Colonic mucosa (tissue), 4 donors: ENCODE measurements around the gene KAT6B. TPM values are rescaled to one million over a fixed set of nuclear protein-coding genes. Genes with fewer than 3 reads are reported as not detected.

Experiments
- DNase-seq: peaks from one replicate; pipeline ENCODE4 v3.0.0-alpha.2; 2020
- H3K27ac ChIP-seq: fragments of 200-600 bp; one replicate; pipeline ENCODE4 v1.8.0; 2021
- H3K27me3 ChIP-seq: fragments of 200-600 bp; one replicate; pipeline ENCODE4 v1.8.0; 2021
- H3K36me3 ChIP-seq: fragments of 200-600 bp; one replicate; pipeline ENCODE4 v1.8.0; 2021
- H3K4me1 ChIP-seq: fragments of 200-600 bp; one replicate; pipeline ENCODE4 v1.8.0; 2021; ENCODE audit warnings: mild to moderate bottlenecking
- H3K4me3 ChIP-seq: fragments of 200-600 bp; one replicate; pipeline ENCODE4 v1.8.0; 2021
- H3K9ac ChIP-seq, 2 donors: one replicate each; pipeline ENCODE4 v1.7.0; 2013; ENCODE audit warnings: control low read depth in 2 of 2, low read depth in 2 of 2, low read length in 2 of 2
- H3K9me3 ChIP-seq: fragments of 200-600 bp; one replicate; pipeline ENCODE4 v1.8.0; 2021
- CTCF ChIP-seq: fragments of 200-600 bp; IDR thresholded peaks from one replicate; pipeline ENCODE4 v1.8.0; 2022; ENCODE audit warnings: antibody characterized with exemption, mild to moderate bottlenecking
- intact Hi-C: fragments of 100-400 bp; cut with DNase I; formaldehyde crosslinking; loops from one replicate; pipeline ENCODE4 v1.14.1; 2022
- total RNA-seq, 2 donors: library from RNA; stranded (reverse); fragmentation: NEBNext Ultra II Directional in 1 of 2; extraction: Animal tissue kit (Norgen Biotek cat#: 25700) in 1 of 2; gene quantifications; one replicate each; pipeline ENCODE4 v1.2.1, GENCODE V29; 2021
- donor health status: healthy.
- donor health status: DM: no; HTN: no; CAD: no.
- donor health status: DM: no; HTN: no; CAD: no.

Gene KAT6B
- total RNA-seq, 2 donors from 2014 or later, result 18.7 to 24.2 TPM

- Histone ChIP-seq H3K9me3 (no peaks in the 10 kb centered on the region), H3K27ac (no peak overlapping the region), H3K4me1 (no peaks in the 10 kb centered on the region), H3K4me3 (no peak overlapping the region), H3K36me3 (no peaks in the 10 kb centered on the region), H3K9ac (no peak overlapping the region), H3K27me3 (no peaks in the 10 kb centered on the region)
- DNase-seq, result no peak
- intact Hi-C loops, result no loop called here
- TF ChIP-seq CTCF, result no peak
Measured at GRCh38 chr10:74926791-74927585, 100.6 kb downstream of the KAT6B start.

GRCh38 chr10:74927701-74928100 is 101.3 kb downstream of the KAT6B start:
- no peak for DNase-seq
- Histone ChIP-seq H3K27ac (no peak overlapping the region), H3K4me3 (no peak overlapping the region), H3K9me3 (no peaks in the 10 kb centered on the region), H3K4me1 (no peaks in the 10 kb centered on the region), H3K27me3 (no peaks in the 10 kb centered on the region), H3K36me3 (no peaks in the 10 kb centered on the region), H3K9ac (no peak overlapping the region)
- TF ChIP-seq CTCF, result no peak
- intact Hi-C loops, result no loop called here

- H3K36me3 ChIP-seq, result no peaks in the 10 kb centered on the region
- H3K9me3 ChIP-seq, result no peaks in the 10 kb centered on the region
- DNase-seq, result no peak
- no peaks in the 10 kb centered on the region for H3K4me1 ChIP-seq
- H3K27ac ChIP-seq, result no peak overlapping the region
- H3K9ac ChIP-seq, result no peak overlapping the region
- TF ChIP-seq CTCF, result no peak
- H3K4me3 ChIP-seq, result no peak overlapping the region
- intact Hi-C loops, result no loop called here
- no peaks in the 10 kb centered on the region for H3K27me3 ChIP-seq
Measured at GRCh38 chr10:74928742-74929191, 102.4 kb downstream of the KAT6B start.

GRCh38 chr10:74929197-74929596 is 102.8 kb downstream of the KAT6B start:
- no peak overlapping the region for H3K27ac ChIP-seq
- no peak overlapping the region for H3K9ac ChIP-seq
- H3K4me3 ChIP-seq, result no peak overlapping the region
- no peak for DNase-seq
- H3K4me1 ChIP-seq, result no peaks in the 10 kb centered on the region
- H3K36me3 ChIP-seq, result no peaks in the 10 kb centered on the region
- no peaks in the 10 kb centered on the region for H3K9me3 ChIP-seq
- H3K27me3 ChIP-seq, result no peaks in the 10 kb centered on the region
- intact Hi-C loops, result no loop called here
- TF ChIP-seq CTCF, result no peak

- intact Hi-C loops, result no loop called here
- Histone ChIP-seq H3K27me3 (no peaks in the 10 kb centered on the region), H3K9ac (no peak overlapping the region), H3K27ac (no peak overlapping the region), H3K9me3 (no peaks in the 10 kb centered on the region), H3K4me1 (no peaks in the 10 kb centered on the region), H3K36me3 (no peaks in the 10 kb centered on the region), H3K4me3 (no peak overlapping the region)
- no peak for TF ChIP-seq CTCF
- DNase-seq, result no peak
Measured at GRCh38 chr10:74930965-74931364, 104.6 kb downstream of the KAT6B start.
